GM12874 (cell line): ENCODE data around the gene CD86.

Experiments used
- CTCF ChIP-seq: IDR thresholded peaks from 2 replicates; pipeline ENCODE4 v1.5.1; 2011; ENCODE audit warnings: low read depth, mild to moderate bottlenecking, control low read depth, low read length, moderate library complexity; ENCODE audit not compliant: insufficient read depth

CD86 gene

GRCh38 chr3:122146466-122146865 is 91.3 kb downstream of the CD86 start:
- TF ChIP-seq CTCF = no peak

GRCh38 chr3:122148941-122149627 is 93.9 kb downstream of the CD86 start:
- no peak for TF ChIP-seq CTCF

- TF ChIP-seq CTCF = no peak
Observed at GRCh38 chr3:122151480-122151879, 96.3 kb downstream of the CD86 start.

- no peak for TF ChIP-seq CTCF
Observed at GRCh38 chr3:122167630-122168029, 112.5 kb downstream of the CD86 start.

- no peak for TF ChIP-seq CTCF
Observed at GRCh38 chr3:122168044-122168443, 112.9 kb downstream of the CD86 start.

- TF ChIP-seq CTCF = no peak
Observed at GRCh38 chr3:122169911-122170310, 114.7 kb downstream of the CD86 start.
